ENCODE results near the gene TATDN3. TPM values are rescaled to one million over a fixed set of nuclear protein-coding genes. Genes with fewer than 3 reads are reported as not detected.

The TATDN3 gene
- total RNA-seq, 1 experiment from 2014 or later, result 12.4 TPM

DNA sequence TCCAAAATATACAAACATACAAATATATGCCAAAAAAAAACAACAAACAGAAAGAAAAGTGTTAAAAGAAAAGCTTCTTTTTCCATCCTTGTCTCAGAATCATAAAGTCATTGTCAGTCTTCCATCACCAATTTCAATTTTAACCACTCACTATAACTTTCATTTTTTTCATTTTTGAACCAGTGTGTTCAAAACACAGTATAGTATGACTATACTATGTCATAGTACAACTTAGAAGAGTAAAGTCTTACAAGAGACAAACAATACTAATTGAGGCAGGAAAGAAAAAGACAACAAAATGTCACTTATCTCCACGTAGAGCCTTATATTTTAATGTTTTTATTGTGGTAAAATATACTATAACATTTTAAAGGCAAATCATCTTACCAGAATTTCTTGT, 7.7 kb upstream of the TATDN3 start:
- no peaks in the 10 kb centered on the region for H3K4me1 Mint-ChIP-seq (ENCODE audit: low read depth, unreplicated experiment)
- peaks cover 44% of the 10 kb centered on the region for H3K36me3 Mint-ChIP-seq (ENCODE audit: insufficient read depth, unreplicated experiment)
- BruUV-seq (replicated peaks), result no TSS peak
- CTCF ChIA-PET, result interaction anchor here (0.6 kb wide), 1 partner anchor 61 kb away, joined by 8 read pairs; no protein-coding TSS in a partner anchor
- no peak for DNase-seq
- intact Hi-C loops (cut with micrococcal nuclease; ENCODE audit: unreplicated experiment), result no loop called here
- no peaks in the 10 kb centered on the region for H3K9me3 Mint-ChIP-seq (ENCODE audit: unreplicated experiment)
- H3K27me3 Mint-ChIP-seq (ENCODE audit: insufficient read depth, unreplicated experiment), result no peaks in the 10 kb centered on the region
- H3K27ac Mint-ChIP-seq (ENCODE audit: unreplicated experiment), result no peak overlapping the region
- H3K4me1 ChIP-seq, result no peaks in the 10 kb centered on the region
- H3K4me3 ChIP-seq (ENCODE audit: low read depth, low read length), result no peak overlapping the region
- POLR2A ChIA-PET, result no interaction called here
- no peaks in the 10 kb centered on the region for H3K9me3 ChIP-seq
- H3K27me3 ChIP-seq (replicated peaks; ENCODE audit: control insufficient read depth, insufficient read depth, low read length), result no peaks in the 10 kb centered on the region
- TF ChIP-seq, protein P1, sequence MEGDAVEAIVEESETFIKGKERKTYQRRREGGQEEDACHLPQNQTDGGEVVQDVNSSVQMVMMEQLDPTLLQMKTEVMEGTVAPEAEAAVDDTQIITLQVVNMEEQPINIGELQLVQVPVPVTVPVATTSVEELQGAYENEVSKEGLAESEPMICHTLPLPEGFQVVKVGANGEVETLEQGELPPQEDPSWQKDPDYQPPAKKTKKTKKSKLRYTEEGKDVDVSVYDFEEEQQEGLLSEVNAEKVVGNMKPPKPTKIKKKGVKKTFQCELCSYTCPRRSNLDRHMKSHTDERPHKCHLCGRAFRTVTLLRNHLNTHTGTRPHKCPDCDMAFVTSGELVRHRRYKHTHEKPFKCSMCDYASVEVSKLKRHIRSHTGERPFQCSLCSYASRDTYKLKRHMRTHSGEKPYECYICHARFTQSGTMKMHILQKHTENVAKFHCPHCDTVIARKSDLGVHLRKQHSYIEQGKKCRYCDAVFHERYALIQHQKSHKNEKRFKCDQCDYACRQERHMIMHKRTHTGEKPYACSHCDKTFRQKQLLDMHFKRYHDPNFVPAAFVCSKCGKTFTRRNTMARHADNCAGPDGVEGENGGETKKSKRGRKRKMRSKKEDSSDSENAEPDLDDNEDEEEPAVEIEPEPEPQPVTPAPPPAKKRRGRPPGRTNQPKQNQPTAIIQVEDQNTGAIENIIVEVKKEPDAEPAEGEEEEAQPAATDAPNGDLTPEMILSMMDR (IDR thresholded peaks at IDR 0.05; ENCODE audit: insufficient read depth in 1 of 2, low read depth in 1 of 2, low read length in 1 of 2, severe bottlenecking in 1 of 2, unreplicated experiment in 1 of 2), result no peak
- no peak overlapping the region for H3K4me3 Mint-ChIP-seq (ENCODE audit: unreplicated experiment)
- 0 out of 2 replicates have a peak, but pooled peaks cover 2% of the 10 kb centered on the region for H3K36me3 ChIP-seq (ENCODE audit: control insufficient read depth, insufficient read depth, low read length)

DNA sequence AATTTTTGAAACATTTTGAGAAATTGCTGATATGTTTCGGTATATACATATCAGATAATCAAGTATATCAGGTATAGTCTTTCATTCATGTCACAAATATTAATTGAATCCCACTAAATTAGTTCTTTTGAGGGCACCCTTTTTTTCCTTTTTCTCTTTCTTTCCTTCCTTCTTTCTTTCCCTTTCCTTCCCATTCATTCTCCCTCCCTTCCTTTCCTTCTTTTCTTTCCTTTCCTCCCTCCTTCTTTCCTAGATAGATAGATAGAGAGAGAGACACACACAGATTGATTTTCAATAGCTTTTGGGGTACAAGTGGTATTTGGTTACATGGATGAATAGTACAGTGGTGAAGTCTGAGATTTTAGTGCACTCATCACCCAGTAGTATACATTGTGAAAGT, 5.8 kb upstream of the TATDN3 start:
- Mint-ChIP-seq H3K4me3 (ENCODE audit: unreplicated experiment) (no peak overlapping the region), H3K4me1 (ENCODE audit: low read depth, unreplicated experiment) (no peaks in the 10 kb centered on the region), H3K27me3 (ENCODE audit: insufficient read depth, unreplicated experiment) (no peaks in the 10 kb centered on the region), H3K27ac (ENCODE audit: unreplicated experiment) (no peak overlapping the region), H3K9me3 (ENCODE audit: unreplicated experiment) (no peaks in the 10 kb centered on the region), H3K36me3 (ENCODE audit: insufficient read depth, unreplicated experiment) (peaks cover 43% of the 10 kb centered on the region)
- ChIA-PET POLR2A (no interaction called here), CTCF (no interaction called here)
- Histone ChIP-seq H3K4me1 (no peaks in the 10 kb centered on the region), H3K27me3 (replicated peaks; ENCODE audit: control insufficient read depth, insufficient read depth, low read length) (no peaks in the 10 kb centered on the region), H3K36me3 (ENCODE audit: control insufficient read depth, insufficient read depth, low read length) (0 out of 2 replicates have a peak, but pooled peaks cover 2% of the 10 kb centered on the region), H3K9me3 (no peaks in the 10 kb centered on the region), H3K4me3 (ENCODE audit: low read depth, low read length) (no peak overlapping the region)
- no TSS peak for BruUV-seq (replicated peaks)
- intact Hi-C loops (cut with micrococcal nuclease; ENCODE audit: unreplicated experiment), result no loop called here
- TF ChIP-seq, protein P1 (IDR thresholded peaks at IDR 0.05; ENCODE audit: insufficient read depth in 1 of 2, low read depth in 1 of 2, low read length in 1 of 2, severe bottlenecking in 1 of 2, unreplicated experiment in 1 of 2), result no peak
- no peak for DNase-seq

DNA sequence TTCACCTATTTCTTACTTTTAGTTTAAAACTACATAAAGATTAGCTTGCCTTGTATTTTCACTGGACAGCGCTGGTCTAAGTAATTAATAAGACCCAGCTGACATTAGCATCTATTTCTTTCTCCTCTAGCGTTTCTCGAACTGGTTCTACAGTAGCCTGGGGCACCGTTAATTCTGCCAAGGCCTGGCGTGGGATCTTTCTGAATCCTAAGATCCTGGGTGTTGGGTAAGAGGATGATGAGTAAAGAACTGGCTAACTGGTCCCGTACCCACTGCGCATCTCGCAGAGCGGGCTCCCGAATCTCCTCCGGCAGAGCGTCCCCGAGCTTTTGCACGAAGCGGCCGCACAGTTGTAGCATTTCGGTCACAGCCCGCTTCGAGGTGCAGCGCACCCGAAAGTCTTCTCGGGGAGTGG, 426 bp upstream of the TATDN3 start:
- H3K9me3 Mint-ChIP-seq (ENCODE audit: unreplicated experiment), result peaks cover 9% of the 10 kb centered on the region
- TF ChIP-seq, protein P1 (IDR thresholded peaks at IDR 0.05; ENCODE audit: insufficient read depth in 1 of 2, low read depth in 1 of 2, low read length in 1 of 2, severe bottlenecking in 1 of 2, unreplicated experiment in 1 of 2), result no peak
- no peaks in the 10 kb centered on the region for H3K9me3 ChIP-seq
- peak overlapping the region; percentile 97 for H3K27ac Mint-ChIP-seq (ENCODE audit: unreplicated experiment)
- H3K4me3 ChIP-seq (ENCODE audit: low read depth, low read length), result peak overlapping the region; percentile 88
- H3K4me3 Mint-ChIP-seq (ENCODE audit: unreplicated experiment), result peak overlapping the region; percentile 94
- TSS peak; percentile 82 for BruUV-seq (replicated peaks)
- H3K36me3 ChIP-seq (ENCODE audit: control insufficient read depth, insufficient read depth, low read length), result no peaks in the 10 kb centered on the region; the same call in 1 of the 2 replicates
- H3K4me1 Mint-ChIP-seq (ENCODE audit: low read depth, unreplicated experiment), result peaks cover 25% of the 10 kb centered on the region
- H3K4me1 ChIP-seq, result peaks cover 16% of the 10 kb centered on the region
- DNase-seq, result peak in 1 of 2 experiments; percentile 67
- no peaks in the 10 kb centered on the region for H3K27me3 ChIP-seq (replicated peaks; ENCODE audit: control insufficient read depth, insufficient read depth, low read length)
- no peaks in the 10 kb centered on the region for H3K27me3 Mint-ChIP-seq (ENCODE audit: insufficient read depth, unreplicated experiment)
- POLR2A ChIA-PET, result interaction anchor here (0.6 to 2.3 kb wide), 5 partner anchors 36 to 183 kb away, joined by 3 to 16 read pairs (median 5); partner anchors contain the start of gene FLVCR1
- H3K36me3 Mint-ChIP-seq (ENCODE audit: insufficient read depth, unreplicated experiment), result peaks cover 27% of the 10 kb centered on the region
- CTCF ChIA-PET, result interaction anchor here (0.6 to 1.4 kb wide), 3 partner anchors 41 to 92 kb away, joined by 3 to 6 read pairs (median 4); partner anchors contain the start of genes BATF3 and FLVCR1
- intact Hi-C loops (cut with micrococcal nuclease; ENCODE audit: unreplicated experiment), result loop anchor here (1.0 to 5.0 kb wide), 2 partner anchors 67 to 184 kb away; partner anchors contain the start of genes ATF3 and FLVCR1
